HEK293 (cell line): ENCODE results near the gene ZNF829.

Source experiments
- GLI4 ChIP-seq: fragments of 450-650 bp; formaldehyde crosslinking; IDR thresholded peaks from 2 replicates; pipeline ENCODE4 v1.5.1; 2016; ENCODE audit warnings: missing biosample characterization, missing genetic modification characterization
- HOXC10 ChIP-seq: sonication (generic); formaldehyde crosslinking; IDR thresholded peaks from 2 replicates; pipeline ENCODE4 v1.8.1; 2023; ENCODE audit warnings: mild to moderate bottlenecking, missing genetic modification reagents
- KLF7 ChIP-seq: fragments of 450-650 bp; formaldehyde crosslinking; IDR thresholded peaks from 2 replicates; pipeline ENCODE4 v1.5.1; 2016; ENCODE audit warnings: missing biosample characterization, missing genetic modification characterization, borderline replicate concordance
- OSR2 ChIP-seq: fragments of 450-650 bp; formaldehyde crosslinking; IDR thresholded peaks from 2 replicates; pipeline ENCODE4 v1.5.1; 2016; ENCODE audit warnings: missing biosample characterization, missing genetic modification characterization
- PRDM1 ChIP-seq: fragments of 450-650 bp; formaldehyde crosslinking; IDR thresholded peaks from 2 replicates; pipeline ENCODE4; 2016; ENCODE audit warnings: missing biosample characterization, missing genetic modification characterization
- REPIN1 ChIP-seq: fragments of 450-650 bp; formaldehyde crosslinking; IDR thresholded peaks from 2 replicates; pipeline ENCODE4 v1.5.1; 2017; ENCODE audit warnings: missing biosample characterization, missing genetic modification characterization, low read depth
- SP2 ChIP-seq: fragments of 450-650 bp; formaldehyde crosslinking; IDR thresholded peaks from 2 replicates; pipeline ENCODE4 v1.5.1; 2016; ENCODE audit warnings: missing biosample characterization, missing genetic modification characterization
- SP3 ChIP-seq: fragments of 450-650 bp; formaldehyde crosslinking; IDR thresholded peaks from 2 replicates; pipeline ENCODE4 v1.5.1; 2016; ENCODE audit warnings: missing biosample characterization, missing genetic modification characterization
- SP7 ChIP-seq: fragments of 450-650 bp; formaldehyde crosslinking; IDR thresholded peaks from 2 replicates; pipeline ENCODE4 v1.5.1; 2016; ENCODE audit warnings: missing biosample characterization, missing genetic modification characterization
- TCF7L2 ChIP-seq: IDR thresholded peaks from 2 replicates; pipeline ENCODE4 v1.6.1; 2011; ENCODE audit warnings: low read depth, mild to moderate bottlenecking, inconsistent platforms, low read length, moderate library complexity, borderline replicate concordance
- YY1 ChIP-seq: fragments of 450-650 bp; formaldehyde crosslinking; IDR thresholded peaks from 2 replicates; pipeline ENCODE4 v1.5.1; 2018; ENCODE audit warnings: missing biosample characterization, missing genetic modification characterization
- YY2 ChIP-seq: fragments of 450-650 bp; formaldehyde crosslinking; IDR thresholded peaks from 2 replicates; pipeline ENCODE4 v1.5.1; 2016; ENCODE audit warnings: missing biosample characterization, missing genetic modification characterization
- ZBTB1 ChIP-seq: fragments of 450-650 bp; formaldehyde crosslinking; IDR thresholded peaks from 2 replicates; pipeline ENCODE4 v1.5.1; 2016; ENCODE audit warnings: missing biosample characterization, missing genetic modification characterization
- ZFP37 ChIP-seq: fragments of 450-650 bp; formaldehyde crosslinking; IDR thresholded peaks from 2 replicates; pipeline ENCODE4 v1.5.1; 2016; ENCODE audit warnings: missing biosample characterization, missing genetic modification characterization
- ZFP41 ChIP-seq: fragments of 450-650 bp; formaldehyde crosslinking; IDR thresholded peaks from 2 replicates; pipeline ENCODE4 v1.5.1; 2016; ENCODE audit warnings: missing biosample characterization, missing genetic modification characterization, borderline replicate concordance
- ZIC2 ChIP-seq: fragments of 450-650 bp; formaldehyde crosslinking; IDR thresholded peaks from 2 replicates; pipeline ENCODE4 v1.5.1; 2016; ENCODE audit warnings: missing biosample characterization, missing genetic modification characterization
- ZNF10 ChIP-seq: fragments of 450-650 bp; formaldehyde crosslinking; IDR thresholded peaks from 2 replicates; pipeline ENCODE4 v1.5.1; 2017; ENCODE audit warnings: missing biosample characterization, missing genetic modification characterization
- ZNF112 ChIP-seq: fragments of 450-650 bp; formaldehyde crosslinking; IDR thresholded peaks from 2 replicates; pipeline ENCODE4 v1.5.0; 2017; ENCODE audit warnings: missing biosample characterization, missing genetic modification characterization
- ZNF155 ChIP-seq: fragments of 450-650 bp; formaldehyde crosslinking; IDR thresholded peaks from 2 replicates; pipeline ENCODE4 v1.5.1; 2016; ENCODE audit warnings: missing biosample characterization, missing genetic modification characterization
- ZNF157 ChIP-seq: fragments of 450-650 bp; formaldehyde crosslinking; IDR thresholded peaks from 2 replicates; pipeline ENCODE4 v1.5.1; 2016; ENCODE audit warnings: missing biosample characterization, missing genetic modification characterization
- ZNF19 ChIP-seq: fragments of 450-650 bp; formaldehyde crosslinking; IDR thresholded peaks from 2 replicates; pipeline ENCODE4; 2016; ENCODE audit warnings: missing biosample characterization, missing genetic modification characterization, low read depth
- ZNF223 ChIP-seq: fragments of 450-650 bp; formaldehyde crosslinking; IDR thresholded peaks from 2 replicates; pipeline ENCODE4 v1.5.1; 2016; ENCODE audit warnings: missing biosample characterization, missing genetic modification characterization
- ZNF280D ChIP-seq: fragments of 450-650 bp; formaldehyde crosslinking; IDR thresholded peaks from 2 replicates; pipeline ENCODE4 v1.5.1; 2016; ENCODE audit warnings: missing biosample characterization, missing genetic modification characterization
- ZNF292 ChIP-seq: fragments of 450-650 bp; formaldehyde crosslinking; IDR thresholded peaks from 2 replicates; pipeline ENCODE4 v1.5.1; 2016; ENCODE audit warnings: low read depth, missing biosample characterization, missing genetic modification characterization, borderline replicate concordance
- ZNF354C ChIP-seq: fragments of 450-650 bp; formaldehyde crosslinking; IDR thresholded peaks from 2 replicates; pipeline ENCODE4 v1.5.1; 2016; ENCODE audit warnings: missing biosample characterization, missing genetic modification characterization, low read depth, borderline replicate concordance
- ZNF37A ChIP-seq: fragments of 450-650 bp; IDR thresholded peaks from 2 replicates; pipeline ENCODE4 v1.5.1; 2018; ENCODE audit warnings: missing biosample characterization, missing genetic modification characterization
- ZNF423 ChIP-seq: fragments of 450-650 bp; formaldehyde crosslinking; IDR thresholded peaks from 2 replicates; pipeline ENCODE4 v1.5.1; 2016; ENCODE audit warnings: missing biosample characterization, missing genetic modification characterization
- ZNF530 ChIP-seq: fragments of 450-650 bp; formaldehyde crosslinking; IDR thresholded peaks from 2 replicates; pipeline ENCODE4 v1.5.1; 2016; ENCODE audit warnings: low read depth, missing biosample characterization, missing genetic modification characterization
- ZNF558 ChIP-seq: fragments of 450-650 bp; formaldehyde crosslinking; IDR thresholded peaks from 2 replicates; pipeline ENCODE4 v1.5.1; 2016; ENCODE audit warnings: missing biosample characterization, missing genetic modification characterization
- ZNF571 ChIP-seq: fragments of 450-650 bp; formaldehyde crosslinking; IDR thresholded peaks from 2 replicates; pipeline ENCODE4 v1.5.0; 2017; ENCODE audit warnings: missing biosample characterization, missing genetic modification characterization
- ZNF76 ChIP-seq: fragments of 450-650 bp; formaldehyde crosslinking; IDR thresholded peaks from 2 replicates; pipeline ENCODE4; 2016; ENCODE audit warnings: low read depth, missing biosample characterization, missing genetic modification characterization, borderline replicate concordance
- ZNF791 ChIP-seq: fragments of 450-650 bp; formaldehyde crosslinking; IDR thresholded peaks from 2 replicates; pipeline ENCODE4 v1.5.1; 2016; ENCODE audit warnings: missing biosample characterization, missing genetic modification characterization
- ZNF843 ChIP-seq: fragments of 450-650 bp; formaldehyde crosslinking; IDR thresholded peaks from 2 replicates; pipeline ENCODE4 v1.5.1; 2016; ENCODE audit warnings: missing biosample characterization, missing genetic modification characterization
- TF ChIP-seq, protein P1 (sequence below): fragments of 450-650 bp; formaldehyde crosslinking; IDR thresholded peaks from 2 replicates; pipeline ENCODE4 v1.5.1; 2016; ENCODE audit warnings: missing biosample characterization, missing genetic modification characterization
- TF ChIP-seq, protein P2 (sequence below): fragments of 450-650 bp; formaldehyde crosslinking; IDR thresholded peaks from 2 replicates; pipeline ENCODE4 v1.5.1; 2016; ENCODE audit warnings: missing biosample characterization, missing genetic modification characterization

Gene ZNF829

GRCh38 chr19:36849701-36850558 lies 66.2 kb downstream of the ZNF829 start (continued):
- TF ChIP-seq REPIN1 (tag by site-specific recombination) (peak; percentile 85), PRDM1 (tag by site-specific recombination) (no peak), SP3 (tag by site-specific recombination) (peak; percentile 93), ZIC2 (tag by site-specific recombination) (no peak), ZNF423 (no peak), SP2 (peak; percentile 77), ZBTB1 (no peak; the same call in 1 of the 2 replicates), ZNF19 (tag by site-specific recombination) (no peak), ZNF354C (tag by site-specific recombination) (no peak), OSR2 (tag by site-specific recombination) (peak; percentile 40), YY2 (tag by site-specific recombination) (peak; percentile 77), ZNF292 (tag by site-specific recombination) (no peak), ZNF112 (tag by site-specific recombination) (no peak), TCF7L2 (no peak), ZNF558 (tag by site-specific recombination) (peak; percentile 84), ZNF155 (tag by site-specific recombination) (no peak; the same call in 1 of the 2 replicates), ZNF157 (peak; percentile 61), ZNF223 (0 out of 2 replicates have a peak, but pooled peaks have one; percentile 32), ZNF571 (tag by site-specific recombination) (no peak), ZNF37A (tag by site-specific recombination) (no peak), ZFP37 (tag by site-specific recombination) (peak; percentile 96), YY1 (peak; percentile 85), ZFP41 (tag by site-specific recombination) (no peak), ZNF280D (tag by site-specific recombination) (peak; percentile 96), GLI4 (no peak), KLF7 (tag by site-specific recombination) (peak; percentile 79), ZNF76 (peak; percentile 97), ZNF530 (tag by site-specific recombination) (peak; percentile 26; the same call in 1 of the 2 replicates), ZNF843 (tag by site-specific recombination) (peak; percentile 66), HOXC10 (CRISPR knock-in tag) (no peak), SP7 (peak; percentile 66; the same call in 1 of the 2 replicates), ZNF10 (no peak), ZNF791 (tag by site-specific recombination) (no peak)
- TF ChIP-seq, protein P1, sequence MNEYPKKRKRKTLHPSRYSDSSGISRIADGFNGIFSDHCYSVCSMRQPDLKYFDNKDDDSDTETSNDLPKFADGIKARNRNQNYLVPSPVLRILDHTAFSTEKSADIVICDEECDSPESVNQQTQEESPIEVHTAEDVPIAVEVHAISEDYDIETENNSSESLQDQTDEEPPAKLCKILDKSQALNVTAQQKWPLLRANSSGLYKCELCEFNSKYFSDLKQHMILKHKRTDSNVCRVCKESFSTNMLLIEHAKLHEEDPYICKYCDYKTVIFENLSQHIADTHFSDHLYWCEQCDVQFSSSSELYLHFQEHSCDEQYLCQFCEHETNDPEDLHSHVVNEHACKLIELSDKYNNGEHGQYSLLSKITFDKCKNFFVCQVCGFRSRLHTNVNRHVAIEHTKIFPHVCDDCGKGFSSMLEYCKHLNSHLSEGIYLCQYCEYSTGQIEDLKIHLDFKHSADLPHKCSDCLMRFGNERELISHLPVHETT: 0 out of 2 replicates have a peak, but pooled peaks have one; percentile 65
- TF ChIP-seq, protein P2, sequence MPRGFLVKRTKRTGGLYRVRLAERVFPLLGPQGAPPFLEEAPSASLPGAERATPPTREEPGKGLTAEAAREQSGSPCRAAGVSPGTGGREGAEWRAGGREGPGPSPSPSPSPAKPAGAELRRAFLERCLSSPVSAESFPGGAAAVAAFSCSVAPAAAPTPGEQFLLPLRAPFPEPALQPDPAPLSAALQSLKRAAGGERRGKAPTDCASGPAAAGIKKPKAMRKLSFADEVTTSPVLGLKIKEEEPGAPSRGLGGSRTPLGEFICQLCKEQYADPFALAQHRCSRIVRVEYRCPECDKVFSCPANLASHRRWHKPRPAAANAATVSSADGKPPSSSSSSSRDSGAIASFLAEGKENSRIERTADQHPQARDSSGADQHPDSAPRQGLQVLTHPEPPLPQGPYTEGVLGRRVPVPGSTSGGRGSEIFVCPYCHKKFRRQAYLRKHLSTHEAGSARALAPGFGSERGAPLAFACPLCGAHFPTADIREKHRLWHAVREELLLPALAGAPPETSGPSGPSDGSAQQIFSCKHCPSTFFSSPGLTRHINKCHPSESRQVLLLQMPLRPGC (tag by site-specific recombination): peak; percentile 73; the same call in 1 of the 2 replicates
